Smooth muscle cell (in vitro differentiated cells): ENCODE data around the gene CTAGE4. TPM values are rescaled to one million over a fixed set of nuclear protein-coding genes. Genes with fewer than 3 reads are reported as not detected.
"Not testable (repeated sequence)": the region's sequence is repeated elsewhere in the genome, so short reads cannot be mapped to it uniquely, and the experiment has no call there.

Experiments
- DNase-seq: peaks from one replicate; lab custom pipeline; 2025; ENCODE audit not compliant: unreplicated experiment; lab: John Stamatoyannopoulos, UW
- H2AFZ ChIP-seq: fragments of 200-600 bp; sonication (generic); 2 replicates; pipeline ENCODE4 v1.6.0; 2016; ENCODE audit warnings: antibody characterized with exemption, low read depth, mild to moderate bottlenecking
- H3F3A ChIP-seq: fragments of 200-600 bp; sonication (generic); 2 replicates; pipeline ENCODE4 v1.6.0; 2017; ENCODE audit warnings: antibody characterized with exemption, low read depth
- H3K27ac ChIP-seq: fragments of 200-600 bp; sonication (generic); 2 replicates; pipeline ENCODE4 v1.5.1; 2016; ENCODE audit warnings: low read depth, mild to moderate bottlenecking
- H3K27me3 ChIP-seq: fragments of 200-600 bp; sonication (generic); 2 replicates; pipeline ENCODE4 v1.6.1; 2016; ENCODE audit warnings: low read depth, mild to moderate bottlenecking
- H3K36me3 ChIP-seq: fragments of 200-600 bp; sonication (generic); 2 replicates; pipeline ENCODE4 v1.5.1; 2016; ENCODE audit warnings: low read depth
- H3K4me1 ChIP-seq: fragments of 200-600 bp; sonication (generic); 2 replicates; pipeline ENCODE4 v1.5.1; 2016; ENCODE audit warnings: low read depth
- H3K4me2 ChIP-seq: fragments of 200-600 bp; sonication (generic); 2 replicates; pipeline ENCODE4 v1.6.0; 2016; ENCODE audit warnings: mild to moderate bottlenecking
- H3K4me3 ChIP-seq: fragments of 200-600 bp; sonication (generic); 2 replicates; pipeline ENCODE4 v1.5.1; 2016; ENCODE audit warnings: mild to moderate bottlenecking
- H3K79me2 ChIP-seq: fragments of 200-600 bp; sonication (generic); 2 replicates; pipeline ENCODE4 v1.6.0; 2016; ENCODE audit warnings: low read depth, mild to moderate bottlenecking
- H3K9ac ChIP-seq: fragments of 200-600 bp; sonication (generic); 2 replicates; pipeline ENCODE4 v1.6.0; 2016; ENCODE audit warnings: low read depth
- H3K9me3 ChIP-seq: fragments of 200-600 bp; sonication (generic); replicated peaks from 2 replicates; pipeline ENCODE4 v1.5.1; 2016; ENCODE audit warnings: low read depth
- H4K20me1 ChIP-seq: fragments of 200-600 bp; sonication (generic); 2 replicates; pipeline ENCODE4 v1.6.0; 2016; ENCODE audit warnings: low read depth
- WGBS: methylation state at CpG from one replicate; pipeline ENCODE4 v1.1.7; 2016; ENCODE audit warnings: low lambda C conversion rate; 5-methylcytosine and 5-hydroxymethylcytosine counted together
- polyA plus RNA-seq: library from polyadenylated mRNA; unstranded; fragments of >200 nt; fragmentation: Nextera tagmentation; extraction: Ambion mirVana; gene quantifications from 2 replicates; pipeline ENCODE4 v1.2.1, GENCODE V29; 2016
- total RNA-seq: library from RNA; depleted of rRNA; stranded (reverse); fragments of >200 nt; gene quantifications from 2 replicates; pipeline ENCODE4 v1.2.3, GENCODE V29; 2014
- TF ChIP-seq, protein P1 (sequence below): fragments of 200-600 bp; sonication (generic); IDR thresholded peaks from 2 replicates; pipeline ENCODE4 v1.5.1; 2017; ENCODE audit warnings: borderline replicate concordance, mild to moderate bottlenecking, antibody characterized with exemption; ENCODE audit not compliant: insufficient read depth, poor library complexity, severe bottlenecking

The CTAGE4 gene
- total and polyA plus RNA-seq, 2 experiments from 2014 or later = 0.61 to 1.8 TPM

DNA sequence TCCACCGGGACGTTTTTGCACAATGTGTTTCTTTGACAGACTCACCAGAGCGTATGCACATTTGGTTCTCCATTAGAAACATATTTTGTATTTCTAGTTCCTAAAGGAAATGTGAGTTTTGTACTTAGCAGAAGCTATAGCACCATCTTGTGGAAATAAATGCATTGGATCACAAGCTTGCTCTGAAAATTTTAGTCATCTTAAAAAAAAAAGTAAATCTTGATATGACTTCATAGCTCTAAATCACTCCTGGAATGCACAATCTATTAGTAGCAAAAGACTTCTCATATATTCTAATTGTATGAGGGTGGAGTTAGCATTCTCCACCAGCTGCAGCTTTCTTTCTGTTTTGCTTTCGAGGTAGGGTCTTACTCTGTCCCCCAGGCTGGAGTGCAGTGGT, 35.9 kb downstream of the CTAGE4 start:
- H3K4me2 ChIP-seq, H3K4me1 ChIP-seq, H3K27ac ChIP-seq, H3K9ac ChIP-seq, H3K36me3 ChIP-seq, H3F3A ChIP-seq, H3K79me2 ChIP-seq, H2AFZ ChIP-seq, H3K4me3 ChIP-seq, H3K9me3 ChIP-seq, H4K20me1 ChIP-seq, DNase-seq, H3K27me3 ChIP-seq: not testable (repeated sequence)
- TF ChIP-seq, protein P1, sequence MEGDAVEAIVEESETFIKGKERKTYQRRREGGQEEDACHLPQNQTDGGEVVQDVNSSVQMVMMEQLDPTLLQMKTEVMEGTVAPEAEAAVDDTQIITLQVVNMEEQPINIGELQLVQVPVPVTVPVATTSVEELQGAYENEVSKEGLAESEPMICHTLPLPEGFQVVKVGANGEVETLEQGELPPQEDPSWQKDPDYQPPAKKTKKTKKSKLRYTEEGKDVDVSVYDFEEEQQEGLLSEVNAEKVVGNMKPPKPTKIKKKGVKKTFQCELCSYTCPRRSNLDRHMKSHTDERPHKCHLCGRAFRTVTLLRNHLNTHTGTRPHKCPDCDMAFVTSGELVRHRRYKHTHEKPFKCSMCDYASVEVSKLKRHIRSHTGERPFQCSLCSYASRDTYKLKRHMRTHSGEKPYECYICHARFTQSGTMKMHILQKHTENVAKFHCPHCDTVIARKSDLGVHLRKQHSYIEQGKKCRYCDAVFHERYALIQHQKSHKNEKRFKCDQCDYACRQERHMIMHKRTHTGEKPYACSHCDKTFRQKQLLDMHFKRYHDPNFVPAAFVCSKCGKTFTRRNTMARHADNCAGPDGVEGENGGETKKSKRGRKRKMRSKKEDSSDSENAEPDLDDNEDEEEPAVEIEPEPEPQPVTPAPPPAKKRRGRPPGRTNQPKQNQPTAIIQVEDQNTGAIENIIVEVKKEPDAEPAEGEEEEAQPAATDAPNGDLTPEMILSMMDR = peak; percentile 4
- WGBS = 90% methylated on average over 1 of the region's 4 CpGs

DNA sequence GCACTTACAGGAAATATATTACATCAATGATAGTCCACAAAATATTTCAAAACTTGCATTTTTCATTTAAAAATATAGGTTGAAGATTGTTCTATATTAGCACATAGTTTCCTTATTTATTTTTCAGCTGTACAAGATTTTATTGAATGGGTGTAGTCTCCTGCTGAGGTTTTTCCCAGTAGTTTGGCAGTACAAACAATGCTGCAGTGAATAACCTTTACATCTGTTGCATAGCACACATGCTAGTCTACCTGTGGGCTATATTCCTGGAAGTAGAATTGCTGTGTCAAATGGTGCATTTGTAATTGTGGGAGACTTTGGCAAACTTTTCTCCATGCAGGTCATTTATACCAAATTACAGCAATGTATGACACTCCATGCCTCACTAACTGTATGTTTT, 37.3 kb downstream of the CTAGE4 start:
- H3K4me3 ChIP-seq, H3K4me2 ChIP-seq, H2AFZ ChIP-seq, H3K9ac ChIP-seq, H3K36me3 ChIP-seq, H4K20me1 ChIP-seq, H3K4me1 ChIP-seq, H3K27me3 ChIP-seq, H3F3A ChIP-seq, DNase-seq, H3K79me2 ChIP-seq, H3K27ac ChIP-seq, H3K9me3 ChIP-seq: not testable (repeated sequence)

DNA sequence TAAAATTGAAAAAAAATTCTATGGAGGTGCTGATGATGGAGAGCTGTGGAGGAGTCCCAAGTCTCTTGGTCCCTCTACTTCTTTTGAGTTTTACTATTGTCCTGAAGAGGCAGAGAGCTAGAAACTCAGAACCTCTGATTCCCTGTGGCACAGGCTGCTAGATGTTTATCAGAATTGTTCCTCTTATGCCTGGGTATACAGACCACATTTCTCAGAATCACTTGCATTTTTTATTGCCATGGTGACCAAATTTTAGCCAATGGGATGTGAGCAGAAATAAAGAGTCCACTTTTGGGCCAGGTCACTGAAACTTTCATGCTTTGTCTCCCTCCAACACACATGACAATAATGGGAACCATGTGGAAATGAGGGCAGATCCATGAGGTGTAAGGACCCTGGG, 40.4 kb downstream of the CTAGE4 start:
- not testable (repeated sequence) for H3F3A ChIP-seq, DNase-seq, H3K9me3 ChIP-seq, H3K27ac ChIP-seq, H3K9ac ChIP-seq, H2AFZ ChIP-seq, H3K4me2 ChIP-seq, H4K20me1 ChIP-seq, H3K4me3 ChIP-seq, H3K4me1 ChIP-seq, H3K36me3 ChIP-seq, H3K27me3 ChIP-seq, H3K79me2 ChIP-seq

DNA sequence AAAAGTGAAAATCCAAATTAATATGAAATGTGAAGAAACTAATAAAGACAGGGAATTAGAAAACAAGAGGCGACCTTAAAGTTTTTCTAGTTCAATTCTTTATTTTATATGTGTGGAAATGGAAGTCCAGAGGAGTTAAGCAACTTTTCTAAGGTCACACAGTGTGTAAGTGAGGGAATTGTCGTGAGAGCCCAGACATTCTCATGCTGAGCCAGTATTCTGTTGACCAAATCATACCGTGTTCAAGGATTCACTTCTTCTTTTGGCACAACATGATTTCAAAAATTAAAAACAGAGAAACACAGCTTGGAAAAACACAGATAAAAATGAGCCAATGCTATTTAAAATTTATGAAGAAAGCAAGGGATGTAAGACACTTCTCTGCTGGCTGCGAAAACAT, 43.6 kb downstream of the CTAGE4 start:
- not testable (repeated sequence) for H3K27ac ChIP-seq, H2AFZ ChIP-seq, H3K79me2 ChIP-seq, H3F3A ChIP-seq, H3K9ac ChIP-seq, H3K4me1 ChIP-seq, H4K20me1 ChIP-seq, H3K4me2 ChIP-seq, H3K4me3 ChIP-seq, H3K36me3 ChIP-seq, DNase-seq, H3K27me3 ChIP-seq, H3K9me3 ChIP-seq
- 92% methylated on average over 3 of the region's 4 CpGs for WGBS

DNA sequence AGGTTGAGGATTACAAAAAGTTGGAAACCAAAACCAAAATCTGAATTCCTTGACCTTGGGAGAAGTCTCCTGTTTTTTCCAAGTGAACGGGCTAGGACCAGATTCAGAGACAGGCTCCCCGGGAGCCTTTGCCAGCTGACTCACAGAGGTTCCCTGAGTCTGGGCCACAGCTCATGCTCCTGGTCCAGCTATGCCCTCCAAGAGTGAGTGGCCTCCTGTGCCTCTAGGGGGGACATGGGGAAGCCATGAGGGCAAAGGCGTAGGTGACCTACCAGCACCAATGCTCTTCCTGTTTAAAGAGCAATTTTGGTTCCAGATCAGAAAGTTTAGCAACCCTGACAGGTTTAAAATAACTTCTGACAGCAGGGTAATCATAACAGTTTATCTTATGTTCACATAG, 45.5 kb downstream of the CTAGE4 start:
- 88% methylated on average over 2 of the region's 3 CpGs for WGBS

DNA sequence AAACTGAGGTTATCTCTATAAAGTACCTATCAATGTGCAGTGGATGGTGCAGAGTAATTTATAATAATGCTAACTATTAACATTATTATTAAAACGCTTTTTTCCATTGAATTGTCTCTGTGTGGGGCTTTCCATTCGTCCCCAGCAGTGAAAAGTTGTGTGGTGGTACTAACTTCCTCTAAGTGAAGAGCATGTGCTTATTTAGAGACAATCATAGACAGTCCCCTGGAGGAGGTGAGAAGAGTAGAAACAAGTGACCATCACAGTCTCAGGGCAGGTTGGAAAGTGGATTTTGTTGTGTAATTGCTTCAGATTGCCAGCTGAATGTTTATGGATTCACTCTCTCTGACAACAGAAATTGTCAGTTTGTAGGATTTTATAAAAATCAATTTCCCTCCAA, 47.8 kb downstream of the CTAGE4 start:
- H3K27me3 ChIP-seq, DNase-seq, H3F3A ChIP-seq, H3K79me2 ChIP-seq, H3K9me3 ChIP-seq, H3K4me2 ChIP-seq, H3K36me3 ChIP-seq, H3K9ac ChIP-seq, H2AFZ ChIP-seq, H4K20me1 ChIP-seq, H3K4me3 ChIP-seq, H3K4me1 ChIP-seq, H3K27ac ChIP-seq: not testable (repeated sequence)
- no CpG with 5 or more reads among the region's 2 CpGs for WGBS

More for the DNA sequence above, 45.5 kb downstream of the CTAGE4 start:
- not testable (repeated sequence) for H3K36me3 ChIP-seq, DNase-seq, H2AFZ ChIP-seq, H4K20me1 ChIP-seq, H3K4me2 ChIP-seq, H3K79me2 ChIP-seq, H3K27me3 ChIP-seq, H3K4me1 ChIP-seq, H3K4me3 ChIP-seq, H3K27ac ChIP-seq, H3K9me3 ChIP-seq, H3F3A ChIP-seq, H3K9ac ChIP-seq

DNA sequence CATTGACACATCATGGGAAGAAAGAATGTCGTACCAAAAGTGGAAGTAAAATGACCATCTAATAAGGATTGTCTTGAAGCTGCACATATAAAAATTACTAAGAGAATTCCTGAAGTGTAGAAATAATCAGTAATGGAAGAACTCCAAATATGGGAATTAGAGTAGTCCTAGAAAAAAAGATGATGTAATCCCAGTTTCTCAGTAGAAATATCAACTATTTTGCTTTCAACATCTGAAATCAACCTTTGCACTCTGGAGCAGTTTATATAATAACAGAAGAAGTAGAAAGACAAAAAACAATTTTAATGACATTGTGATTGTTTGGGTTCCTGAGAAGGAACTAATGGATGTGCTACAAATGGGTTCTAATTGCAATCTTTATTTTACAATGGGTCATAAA, 49.8 kb downstream of the CTAGE4 start:
- not testable (repeated sequence) for H4K20me1 ChIP-seq, H2AFZ ChIP-seq, H3K36me3 ChIP-seq, H3K4me3 ChIP-seq, DNase-seq, H3K9me3 ChIP-seq, H3K4me1 ChIP-seq, H3K79me2 ChIP-seq, H3K27me3 ChIP-seq, H3K9ac ChIP-seq, H3F3A ChIP-seq, H3K4me2 ChIP-seq, H3K27ac ChIP-seq
- 89% methylated on average over 1 of the region's 1 CpG for WGBS
